ENCODE data around the gene SERPINA12. TPM values are rescaled to one million over a fixed set of nuclear protein-coding genes. Genes with fewer than 3 reads are reported as not detected.

The SERPINA12 gene
- total and polyA plus RNA-seq, 9 donors = not detected

DNA sequence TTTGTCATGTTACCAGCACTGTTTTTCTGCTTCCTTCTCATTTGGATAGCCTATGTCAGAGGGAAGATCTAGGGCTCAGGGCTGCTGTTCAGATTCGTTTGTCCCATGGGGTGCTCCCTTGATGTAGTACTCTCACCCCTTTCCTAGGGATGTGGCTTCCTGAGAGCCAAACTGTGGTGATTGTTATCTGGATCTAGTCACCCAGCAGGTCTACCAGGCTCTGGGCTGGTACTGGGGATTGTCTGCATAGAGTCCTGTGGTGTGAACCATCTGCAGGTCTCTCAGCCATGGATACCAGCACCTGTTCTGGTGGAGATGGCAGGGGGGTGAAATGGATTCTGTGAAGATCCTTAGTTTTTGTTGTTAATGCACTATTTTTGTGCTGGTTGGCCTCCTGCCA is 51.2 kb downstream of the SERPINA12 start:
- H3K27ac ChIP-seq = no peak overlapping the region
- WGBS, 3 donors = 75 to 90% (median 77%) methylated on average over 1 of the region's 1 CpG

DNA sequence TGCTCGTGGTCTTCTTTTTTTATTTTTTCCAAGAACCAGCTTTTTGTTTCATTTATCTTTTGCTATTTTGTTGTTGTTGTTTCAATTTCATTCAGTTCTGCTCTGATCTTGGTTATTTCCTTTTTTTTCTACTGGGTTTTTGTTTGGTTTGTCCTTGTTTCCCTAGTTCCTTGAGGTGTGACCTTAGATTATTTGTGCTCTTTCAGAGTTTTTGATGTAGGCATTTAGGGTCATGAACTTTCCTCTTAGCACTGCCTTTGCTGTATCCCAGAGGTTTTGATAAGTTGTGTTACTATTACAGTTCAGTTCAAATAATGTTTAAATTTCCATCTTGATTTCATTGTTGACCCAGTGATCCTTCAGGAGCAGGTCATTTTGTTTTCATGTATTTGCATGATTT is 53.3 kb downstream of the SERPINA12 start:
- Histone ChIP-seq H3K9me3 (no peaks in the 10 kb centered on the region), H3K36me3 (no peaks in the 10 kb centered on the region), H3K4me1 (ENCODE audit: insufficient read depth) (no peaks in the 10 kb centered on the region), H3K27ac (no peak overlapping the region), H3K27me3 (no peaks in the 10 kb centered on the region), H3K4me3 (no peak overlapping the region)
- DNase-seq = no peak
- 0 to 27% (median 0%) methylated on average over 1 of the region's 1 CpG for WGBS, 3 donors
- intact Hi-C loops (cut with DNase I) = no loop called here
- TF ChIP-seq EP300 (IDR thresholded peaks at IDR 0.05) (no peak), POLR2A (IDR thresholded peaks at IDR 0.05) (no peak)
- TF ChIP-seq, protein P1, sequence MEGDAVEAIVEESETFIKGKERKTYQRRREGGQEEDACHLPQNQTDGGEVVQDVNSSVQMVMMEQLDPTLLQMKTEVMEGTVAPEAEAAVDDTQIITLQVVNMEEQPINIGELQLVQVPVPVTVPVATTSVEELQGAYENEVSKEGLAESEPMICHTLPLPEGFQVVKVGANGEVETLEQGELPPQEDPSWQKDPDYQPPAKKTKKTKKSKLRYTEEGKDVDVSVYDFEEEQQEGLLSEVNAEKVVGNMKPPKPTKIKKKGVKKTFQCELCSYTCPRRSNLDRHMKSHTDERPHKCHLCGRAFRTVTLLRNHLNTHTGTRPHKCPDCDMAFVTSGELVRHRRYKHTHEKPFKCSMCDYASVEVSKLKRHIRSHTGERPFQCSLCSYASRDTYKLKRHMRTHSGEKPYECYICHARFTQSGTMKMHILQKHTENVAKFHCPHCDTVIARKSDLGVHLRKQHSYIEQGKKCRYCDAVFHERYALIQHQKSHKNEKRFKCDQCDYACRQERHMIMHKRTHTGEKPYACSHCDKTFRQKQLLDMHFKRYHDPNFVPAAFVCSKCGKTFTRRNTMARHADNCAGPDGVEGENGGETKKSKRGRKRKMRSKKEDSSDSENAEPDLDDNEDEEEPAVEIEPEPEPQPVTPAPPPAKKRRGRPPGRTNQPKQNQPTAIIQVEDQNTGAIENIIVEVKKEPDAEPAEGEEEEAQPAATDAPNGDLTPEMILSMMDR (IDR thresholded peaks at IDR 0.05) = no peak

More for the DNA sequence above, 51.2 kb downstream of the SERPINA12 start:
- TF ChIP-seq EP300 (IDR thresholded peaks at IDR 0.05) = no peak
- TF ChIP-seq POLR2A (IDR thresholded peaks at IDR 0.05) = no peak
- TF ChIP-seq, protein P1 (IDR thresholded peaks at IDR 0.05) = no peak
- DNase-seq = no peak
- Histone ChIP-seq H3K9me3 (no peaks in the 10 kb centered on the region), H3K27me3 (no peaks in the 10 kb centered on the region), H3K36me3 (no peaks in the 10 kb centered on the region), H3K4me1 (ENCODE audit: insufficient read depth) (no peaks in the 10 kb centered on the region), H3K4me3 (no peak overlapping the region)
- intact Hi-C loops (cut with DNase I) = no loop called here

DNA sequence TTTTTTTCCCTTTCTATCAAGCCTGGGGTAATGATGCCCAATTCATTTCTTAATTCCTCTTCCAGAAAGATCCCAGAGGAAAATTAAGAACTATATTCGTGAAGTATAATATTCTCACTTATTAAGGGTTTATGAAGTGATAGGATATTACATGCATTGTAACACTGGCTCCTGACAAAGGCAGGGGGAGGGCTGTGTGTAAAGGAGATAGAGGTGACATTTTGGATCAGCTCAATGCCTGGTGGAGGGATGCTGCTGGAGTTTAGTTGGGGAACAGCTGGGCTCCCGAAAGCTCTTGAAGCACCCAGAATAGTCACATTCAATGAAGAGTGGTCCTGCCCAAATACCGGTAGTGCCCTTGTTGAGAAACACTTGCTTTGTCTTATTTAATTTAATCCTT is 57.4 kb downstream of the SERPINA12 start:
- intact Hi-C loops (cut with DNase I) = no loop called here
- 47 to 54% (median 47%) methylated on average over 3 of the region's 3 CpGs for WGBS, 3 donors
- Histone ChIP-seq H3K36me3 (no peaks in the 10 kb centered on the region), H3K4me1 (ENCODE audit: insufficient read depth) (no peaks in the 10 kb centered on the region), H3K27ac (no peak overlapping the region), H3K4me3 (no peak overlapping the region), H3K9me3 (no peaks in the 10 kb centered on the region), H3K27me3 (no peaks in the 10 kb centered on the region)
- TF ChIP-seq POLR2A (IDR thresholded peaks at IDR 0.05) = no peak
- no peak for TF ChIP-seq EP300 (IDR thresholded peaks at IDR 0.05)
- TF ChIP-seq, protein P1 (IDR thresholded peaks at IDR 0.05) = no peak
- DNase-seq = no peak

DNA sequence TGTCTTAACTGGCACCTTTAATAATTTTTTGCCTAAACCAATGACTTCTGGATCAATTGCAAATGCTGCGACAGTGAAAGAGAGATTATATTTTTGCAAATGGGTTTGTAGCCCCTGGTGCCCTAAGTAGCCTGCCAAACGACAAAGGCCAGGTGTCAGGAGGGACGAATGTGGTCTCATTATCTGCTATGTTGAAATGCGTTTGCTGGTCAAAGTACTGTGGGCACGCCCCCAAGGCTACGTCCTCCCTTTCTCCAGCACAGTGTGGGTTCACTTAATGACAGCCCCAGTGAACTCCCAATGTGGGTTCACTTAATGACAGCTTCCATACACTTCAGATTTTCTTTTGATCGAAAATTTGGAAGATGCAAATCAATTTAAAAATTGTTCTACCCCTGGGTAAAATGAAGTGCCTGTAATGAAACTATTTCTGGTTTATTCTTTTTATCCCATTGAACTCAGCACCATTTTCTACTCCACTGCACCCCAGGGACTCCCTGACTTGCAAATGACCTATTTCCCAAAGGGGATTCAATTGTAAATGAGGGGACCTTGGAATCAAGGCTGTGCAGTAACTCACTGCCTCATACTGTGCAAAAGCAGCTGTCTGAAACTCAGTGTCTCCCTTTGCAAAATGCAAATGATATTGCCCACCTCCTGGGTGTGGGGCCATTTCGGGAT is 58.0 kb downstream of the SERPINA12 start:
- Histone ChIP-seq H3K4me3 (no peak overlapping the region), H3K4me1 (ENCODE audit: insufficient read depth) (no peaks in the 10 kb centered on the region), H3K27ac (no peak overlapping the region), H3K9me3 (no peaks in the 10 kb centered on the region), H3K36me3 (no peaks in the 10 kb centered on the region), H3K27me3 (no peaks in the 10 kb centered on the region)
- no peak for TF ChIP-seq EP300 (IDR thresholded peaks at IDR 0.05)
- no peak for TF ChIP-seq POLR2A (IDR thresholded peaks at IDR 0.05)
- TF ChIP-seq, protein P1 (IDR thresholded peaks at IDR 0.05) = no peak
- intact Hi-C loops (cut with DNase I) = no loop called here
- 19 to 27% (median 22%) methylated on average over 8 of the region's 8 CpGs for WGBS, 3 donors
- DNase-seq = no peak

Measured in ovary (tissue), 9 donors.